Mesendoderm (in vitro differentiated cells): ENCODE results near the gene MAP3K8.

ENCODE experiments used
- DNase-seq: peaks from one replicate; pipeline ENCODE4 v3.0.0; 2013
- H2AK5ac ChIP-seq: 2 replicates; pipeline ENCODE4 v1.6.1; 2013; ENCODE audit warnings: low read length, inconsistent platforms
- H2BK120ac ChIP-seq: 2 replicates; pipeline ENCODE4 v1.6.1; 2013; ENCODE audit warnings: low read depth, mild to moderate bottlenecking, low read length, moderate library complexity, mixed read lengths
- H2BK15ac ChIP-seq: replicated peaks from 2 replicates; pipeline ENCODE4 v1.6.1; 2013; ENCODE audit warnings: low read depth, mild to moderate bottlenecking, moderate library complexity
- H2BK5ac ChIP-seq: 2 replicates; pipeline ENCODE4 v1.6.1; 2013; ENCODE audit warnings: low read length, inconsistent platforms
- H3K18ac ChIP-seq: 2 replicates; pipeline ENCODE4 v1.6.1; 2013; ENCODE audit warnings: mild to moderate bottlenecking, low read length, mixed read lengths
- H3K23ac ChIP-seq: one replicate; pipeline ENCODE4 v1.6.1; 2013; ENCODE audit warnings: low read length
- H3K27ac ChIP-seq: 2 replicates; pipeline ENCODE4 v1.5.1; 2013; ENCODE audit warnings: low read depth, mild to moderate bottlenecking, inconsistent platforms, low read length, moderate library complexity
- H3K27me3 ChIP-seq: 2 replicates; pipeline ENCODE4 v1.6.1; 2013; ENCODE audit warnings: low read length, control low read depth, mild to moderate bottlenecking, inconsistent platforms; ENCODE audit not compliant: insufficient read depth, poor library complexity
- H3K36me3 ChIP-seq: 2 replicates; pipeline ENCODE4 v1.6.1; 2013; ENCODE audit warnings: low read length, inconsistent platforms; ENCODE audit not compliant: control insufficient read depth, insufficient read depth
- H3K4ac ChIP-seq: one replicate; pipeline ENCODE4 v1.6.1; 2013; ENCODE audit warnings: low read depth, mild to moderate bottlenecking, low read length, moderate library complexity
- H3K4me1 ChIP-seq: 2 replicates; pipeline ENCODE4 v1.6.1; 2013; ENCODE audit warnings: low read depth, low read length, inconsistent platforms; ENCODE audit not compliant: control insufficient read depth
- H3K4me2 ChIP-seq: 2 replicates; pipeline ENCODE4 v1.6.1; 2013; ENCODE audit warnings: low read length
- H3K4me3 ChIP-seq: 2 replicates; pipeline ENCODE4 v1.5.1; 2013; ENCODE audit warnings: mild to moderate bottlenecking, low read length
- H3K56ac ChIP-seq: one replicate; pipeline ENCODE4 v1.6.1; 2013; ENCODE audit warnings: low read length
- H3K79me1 ChIP-seq: 2 replicates; pipeline ENCODE4 v1.6.1; 2013; ENCODE audit warnings: low read length, inconsistent platforms
- H3K79me2 ChIP-seq: 2 replicates; pipeline ENCODE4 v1.6.1; 2013; ENCODE audit warnings: mild to moderate bottlenecking, low read length; ENCODE audit not compliant: control insufficient read depth, insufficient read depth
- H3K9ac ChIP-seq: 2 replicates; pipeline ENCODE4 v1.6.1; 2013; ENCODE audit warnings: low read length, inconsistent platforms
- H4K5ac ChIP-seq: one replicate; pipeline ENCODE4 v1.6.1; 2013; ENCODE audit warnings: low read length
- H4K8ac ChIP-seq: one replicate; pipeline ENCODE4 v1.6.1; 2013; ENCODE audit warnings: low read depth, mild to moderate bottlenecking, control low read depth, low read length, moderate library complexity
- WGBS: extraction: QIAGEN DNeasy Blood & Tissue Kit; methylation state at CpG from one replicate; pipeline ENCODE4 v1.1.7; 2013; ENCODE audit warnings: low lambda C conversion rate, missing lambda C conversion rate; ENCODE audit not compliant: insufficient coverage; ENCODE audit errors: extremely low coverage; 5-methylcytosine and 5-hydroxymethylcytosine counted together

The MAP3K8 gene

GRCh38 chr10:30442019-30442606 is 8.1 kb downstream of the MAP3K8 start:
- Histone ChIP-seq H3K79me1 (peaks cover 5% of the 10 kb centered on the region), H4K5ac (no peak overlapping the region), H3K4me1 (no peaks in the 10 kb centered on the region), H3K27me3 (no peaks in the 10 kb centered on the region), H3K4me3 (no peak overlapping the region), H3K18ac (no peak overlapping the region), H2AK5ac (no peak overlapping the region), H3K56ac (no peak overlapping the region), H3K4ac (no peak overlapping the region), H4K8ac (no peak overlapping the region), H3K36me3 (no peaks in the 10 kb centered on the region), H2BK15ac (no peak overlapping the region), H3K4me2 (no peak overlapping the region), H3K27ac (no peak overlapping the region), H3K79me2 (peaks cover 3% of the 10 kb centered on the region), H3K9ac (no peak overlapping the region), H2BK5ac (no peak overlapping the region), H3K23ac (no peak overlapping the region), H2BK120ac (no peak overlapping the region)
- WGBS = no CpG with 5 or more reads among the region's 4 CpGs
- DNase-seq = no peak

- WGBS = no CpG with 5 or more reads among the region's 3 CpGs
- no peak for DNase-seq
- Histone ChIP-seq H4K8ac (no peak overlapping the region), H2BK5ac (no peak overlapping the region), H2BK120ac (no peak overlapping the region), H3K27me3 (no peaks in the 10 kb centered on the region), H3K4me1 (no peaks in the 10 kb centered on the region), H3K23ac (no peak overlapping the region), H3K79me1 (peaks cover 2% of the 10 kb centered on the region), H4K5ac (no peak overlapping the region), H3K18ac (no peak overlapping the region), H2AK5ac (no peak overlapping the region), H2BK15ac (no peak overlapping the region), H3K27ac (no peak overlapping the region), H3K9ac (no peak overlapping the region), H3K36me3 (no peaks in the 10 kb centered on the region), H3K4ac (no peak overlapping the region), H3K4me3 (no peak overlapping the region), H3K79me2 (no peaks in the 10 kb centered on the region), H3K4me2 (no peak overlapping the region), H3K56ac (no peak overlapping the region)
Measured at GRCh38 chr10:30443049-30443448, 9.1 kb downstream of the MAP3K8 start.

- Histone ChIP-seq H3K4me3 (no peak overlapping the region), H3K9ac (no peak overlapping the region), H3K27me3 (no peaks in the 10 kb centered on the region), H3K79me2 (no peaks in the 10 kb centered on the region), H3K79me1 (peaks cover 2% of the 10 kb centered on the region), H2BK5ac (no peak overlapping the region), H3K4me1 (no peaks in the 10 kb centered on the region), H2AK5ac (no peak overlapping the region), H4K5ac (no peak overlapping the region), H3K4ac (no peak overlapping the region), H3K27ac (no peak overlapping the region), H2BK120ac (no peak overlapping the region), H2BK15ac (no peak overlapping the region), H3K18ac (no peak overlapping the region), H3K56ac (no peak overlapping the region), H3K36me3 (no peaks in the 10 kb centered on the region), H4K8ac (no peak overlapping the region), H3K4me2 (no peak overlapping the region), H3K23ac (no peak overlapping the region)
- no CpG with 5 or more reads among the region's 2 CpGs for WGBS
- no peak for DNase-seq
Measured at GRCh38 chr10:30445711-30446110, 11.7 kb downstream of the MAP3K8 start.

- Histone ChIP-seq H3K4me3 (no peak overlapping the region), H3K79me1 (no peaks in the 10 kb centered on the region), H3K4me2 (no peak overlapping the region), H2BK5ac (no peak overlapping the region), H3K18ac (no peak overlapping the region), H3K56ac (no peak overlapping the region), H3K23ac (no peak overlapping the region), H3K4ac (no peak overlapping the region), H4K8ac (no peak overlapping the region), H2BK15ac (no peak overlapping the region), H2AK5ac (no peak overlapping the region), H2BK120ac (no peak overlapping the region), H3K27me3 (no peaks in the 10 kb centered on the region), H3K4me1 (no peaks in the 10 kb centered on the region), H3K9ac (no peak overlapping the region), H4K5ac (no peak overlapping the region), H3K79me2 (no peaks in the 10 kb centered on the region), H3K36me3 (no peaks in the 10 kb centered on the region), H3K27ac (no peak overlapping the region)
- WGBS = no CpG with 5 or more reads among the region's 10 CpGs
- DNase-seq = no peak
Measured at GRCh38 chr10:30447125-30447799, 13.3 kb downstream of the MAP3K8 start.

GRCh38 chr10:30448092-30448491 is 14.1 kb downstream of the MAP3K8 start:
- Histone ChIP-seq H4K8ac (no peak overlapping the region), H2AK5ac (no peak overlapping the region), H3K27ac (no peak overlapping the region), H4K5ac (no peak overlapping the region), H3K4me3 (no peak overlapping the region), H2BK5ac (no peak overlapping the region), H3K4me2 (no peak overlapping the region), H3K9ac (no peak overlapping the region), H3K27me3 (no peaks in the 10 kb centered on the region), H3K23ac (no peak overlapping the region), H3K4me1 (no peaks in the 10 kb centered on the region), H3K36me3 (no peaks in the 10 kb centered on the region), H3K79me1 (no peaks in the 10 kb centered on the region), H3K18ac (no peak overlapping the region), H3K56ac (no peak overlapping the region), H2BK15ac (no peak overlapping the region), H3K4ac (no peak overlapping the region), H2BK120ac (no peak overlapping the region), H3K79me2 (no peaks in the 10 kb centered on the region)
- no peak for DNase-seq
- no CpG with 5 or more reads among the region's 1 CpG for WGBS
